Measurements from ENCODE around the gene NATD1. TPM values are rescaled to one million over a fixed set of nuclear protein-coding genes. Genes with fewer than 3 reads are reported as not detected.

The NATD1 gene
- total and polyA plus RNA-seq, 12 donors, result 1.8 to 18.7 (median 10.3) TPM

- Histone ChIP-seq H3K4me3 (no peak overlapping the region), H3K9me3 (replicated peaks in 1 of 3) (no peaks in the 10 kb centered on the region), H3K27me3 (no peaks in the 10 kb centered on the region), H3K27ac (no peak overlapping the region), H3K36me3 (replicated peaks in 1 of 2) (no peaks in the 10 kb centered on the region), H3K4me1 (replicated peaks in 1 of 2) (no peaks in the 10 kb centered on the region)
- intact Hi-C loops (cut with DNase I), result no loop called here
- DNase-seq, result no peak
- 45 to 69% (median 56%) methylated on average over 7 of the region's 7 CpGs for WGBS, 4 donors
- TF ChIP-seq CTCF (IDR thresholded peaks at IDR 0.05), result no peak
- TF ChIP-seq POLR2A (IDR thresholded peaks at IDR 0.05), result no peak
These were observed 15.5 kb upstream of the NATD1 start for GRCh38 chr17:21268596-21269188.

GRCh38 chr17:21263376-21263775, 10.2 kb upstream of the NATD1 start:
- Histone ChIP-seq H3K4me3 (no peak overlapping the region), H3K36me3 (replicated peaks in 1 of 2) (no peaks in the 10 kb centered on the region), H3K9me3 (replicated peaks in 1 of 3) (no peaks in the 10 kb centered on the region), H3K4me1 (replicated peaks in 1 of 2) (no peaks in the 10 kb centered on the region), H3K27me3 (no peaks in the 10 kb centered on the region), H3K27ac (no peak overlapping the region)
- intact Hi-C loops (cut with DNase I), result no loop called here
- peak in 5 of 7 donors; percentile 46 to 81 (median 71) for DNase-seq
- TF ChIP-seq CTCF (IDR thresholded peaks at IDR 0.05) (no peak), POLR2A (IDR thresholded peaks at IDR 0.05) (no peak)
- 33 to 47% (median 42%) methylated on average over 4 to 6 of the region's 6 CpGs for WGBS, 4 donors

GRCh38 chr17:21262259-21262993, 9.2 kb upstream of the NATD1 start:
- no peak overlapping the region for H3K4me3 ChIP-seq
- DNase-seq, result no peak
- intact Hi-C loops (cut with DNase I), result no loop called here
- WGBS, 4 donors, result 80 to 93% (median 88%) methylated on average over 7 to 12 of the region's 12 CpGs
- TF ChIP-seq CTCF (IDR thresholded peaks at IDR 0.05) (no peak), POLR2A (IDR thresholded peaks at IDR 0.05) (no peak)
- no peak overlapping the region for H3K27ac ChIP-seq
- no peaks in the 10 kb centered on the region for H3K27me3 ChIP-seq
- H3K36me3 ChIP-seq (replicated peaks in 1 of 2), result no peaks in the 10 kb centered on the region
- H3K4me1 ChIP-seq (replicated peaks in 1 of 2), result no peaks in the 10 kb centered on the region
- H3K9me3 ChIP-seq (replicated peaks in 1 of 3), result no peaks in the 10 kb centered on the region

GRCh38 chr17:21258593-21258992, 5.4 kb upstream of the NATD1 start:
- Histone ChIP-seq H3K4me1 (replicated peaks in 1 of 2) (peaks cover 0 to 3% of the 10 kb centered on the region in 2 donors), H3K36me3 (replicated peaks in 1 of 2) (no peaks in the 10 kb centered on the region), H3K9me3 (replicated peaks in 1 of 3) (no peaks in the 10 kb centered on the region), H3K4me3 (no peak overlapping the region), H3K27me3 (no peaks in the 10 kb centered on the region), H3K27ac (no peak overlapping the region)
- intact Hi-C loops (cut with DNase I), result no loop called here
- TF ChIP-seq CTCF (IDR thresholded peaks at IDR 0.05) (no peak), POLR2A (IDR thresholded peaks at IDR 0.05) (no peak)
- peak in 1 of 7 donors; percentile 31 for DNase-seq
- 56 to 74% (median 60%) methylated on average over 7 of the region's 7 CpGs for WGBS, 4 donors
